Left renal pelvis (tissue), 4 donors: ENCODE data around the gene MRPL55. TPM values are rescaled to one million over a fixed set of nuclear protein-coding genes. Genes with fewer than 3 reads are reported as not detected.
A peak's percentile ranks its signal among the peaks of the same experiment; 100 is the strongest.

Experiments
- DNase-seq, 4 donors: peaks; one replicate each; pipeline ENCODE4 v3.0.0-alpha.2; 2013; ENCODE audit warnings: low read depth in 4 of 4, low spot score in 3 of 4
- polyA plus RNA-seq, 4 donors: library from polyadenylated mRNA; unstranded; fragments of 120-200 nt; gene quantifications; one replicate each; pipeline ENCODE4 v1.2.1, GENCODE V29; 2013; ENCODE audit not compliant: insufficient read length in 4 of 4

Gene MRPL55
- 10 to 100 TPM; 35.2 to 56.0 (median 39.1) TPM for polyA plus RNA-seq

DNA sequence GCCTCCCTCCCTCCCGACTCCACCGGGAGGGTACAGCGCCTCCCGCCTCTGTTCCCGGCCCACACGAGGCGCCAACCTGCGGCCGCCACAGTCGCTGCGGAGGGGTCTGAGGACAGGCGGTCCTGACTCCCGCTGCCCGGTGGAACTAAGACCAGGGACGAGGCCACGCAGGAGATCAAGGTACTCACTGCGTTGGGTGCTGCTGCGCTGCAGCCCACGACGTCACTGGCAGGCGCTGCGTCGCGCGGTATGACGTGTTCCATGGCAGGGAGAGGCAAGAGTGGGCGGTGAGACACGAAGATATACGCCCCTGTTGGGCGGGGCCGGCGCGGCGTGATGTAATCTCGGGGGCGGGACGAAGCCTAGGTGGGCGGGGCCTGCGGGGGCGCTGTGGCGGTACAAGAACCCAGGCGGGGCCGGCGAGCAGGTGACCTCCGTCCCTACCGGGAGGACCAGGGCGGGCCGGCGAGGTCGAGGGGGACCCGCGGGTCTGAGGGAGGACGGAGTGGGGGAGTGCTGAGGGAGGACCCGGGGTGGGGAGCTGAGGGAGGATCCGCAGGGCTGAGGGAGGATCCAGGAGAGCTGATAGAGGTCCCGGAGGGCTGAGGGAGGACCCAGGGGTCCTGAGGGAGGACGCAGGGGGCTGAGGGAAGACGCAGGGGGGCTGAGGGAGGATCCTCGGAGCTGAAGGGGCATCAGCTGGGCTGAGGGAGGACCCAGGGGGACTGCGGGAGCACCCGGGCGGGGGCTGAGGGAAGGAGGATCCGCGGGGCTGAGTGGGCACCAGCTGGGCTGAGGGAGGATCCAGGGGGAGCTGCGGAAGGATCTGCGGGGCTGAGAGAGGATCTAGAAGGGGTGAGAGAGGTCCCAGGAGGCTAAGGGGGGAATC is at the start of gene MRPL55:
MRPL55 (minus strand) TSS at position 227 of the 889 bp plus-strand sequence. CDS start 1,039 bp downstream, outside the sequence.
- DNase-seq: peak; percentile 89 to 95 (median 94)

DNA sequence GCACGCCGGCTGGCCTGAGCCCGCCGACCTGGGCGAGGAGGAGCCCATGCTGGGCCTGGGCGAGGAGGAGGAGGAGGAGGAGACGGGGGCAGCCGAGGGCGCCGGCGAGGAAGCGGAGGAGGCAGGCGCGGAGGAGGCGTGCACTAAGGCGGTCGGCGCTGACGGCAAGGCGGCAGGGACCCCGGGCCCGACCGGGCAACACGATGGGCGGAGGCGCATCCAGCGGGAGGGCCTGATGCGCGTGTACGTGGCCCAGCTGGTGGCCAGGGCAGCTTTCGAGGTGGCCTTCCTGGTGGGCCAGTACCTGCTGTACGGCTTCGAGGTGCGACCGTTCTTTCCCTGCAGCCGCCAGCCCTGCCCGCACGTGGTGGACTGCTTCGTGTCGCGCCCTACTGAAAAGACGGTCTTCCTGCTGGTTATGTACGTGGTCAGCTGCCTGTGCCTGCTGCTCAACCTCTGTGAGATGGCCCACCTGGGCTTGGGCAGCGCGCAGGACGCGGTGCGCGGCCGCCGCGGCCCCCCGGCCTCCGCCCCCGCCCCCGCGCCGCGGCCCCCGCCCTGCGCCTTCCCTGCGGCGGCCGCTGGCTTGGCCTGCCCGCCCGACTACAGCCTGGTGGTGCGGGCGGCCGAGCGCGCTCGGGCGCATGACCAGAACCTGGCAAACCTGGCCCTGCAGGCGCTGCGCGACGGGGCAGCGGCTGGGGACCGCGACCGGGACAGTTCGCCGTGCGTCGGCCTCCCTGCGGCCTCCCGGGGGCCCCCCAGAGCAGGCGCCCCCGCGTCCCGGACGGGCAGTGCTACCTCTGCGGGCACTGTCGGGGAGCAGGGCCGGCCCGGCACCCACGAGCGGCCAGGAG is 49.3 kb upstream of the MRPL55 start:
- DNase-seq: no peak

DNA sequence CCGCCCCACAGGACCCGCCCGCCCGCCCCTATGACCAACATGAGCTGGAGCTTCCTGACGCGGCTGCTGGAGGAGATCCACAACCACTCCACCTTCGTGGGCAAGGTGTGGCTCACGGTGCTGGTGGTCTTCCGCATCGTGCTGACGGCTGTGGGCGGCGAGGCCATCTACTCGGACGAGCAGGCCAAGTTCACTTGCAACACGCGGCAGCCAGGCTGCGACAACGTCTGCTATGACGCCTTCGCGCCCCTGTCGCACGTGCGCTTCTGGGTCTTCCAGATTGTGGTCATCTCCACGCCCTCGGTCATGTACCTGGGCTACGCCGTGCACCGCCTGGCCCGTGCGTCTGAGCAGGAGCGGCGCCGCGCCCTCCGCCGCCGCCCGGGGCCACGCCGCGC is 48.6 kb upstream of the MRPL55 start:
- no peak for DNase-seq

DNA sequence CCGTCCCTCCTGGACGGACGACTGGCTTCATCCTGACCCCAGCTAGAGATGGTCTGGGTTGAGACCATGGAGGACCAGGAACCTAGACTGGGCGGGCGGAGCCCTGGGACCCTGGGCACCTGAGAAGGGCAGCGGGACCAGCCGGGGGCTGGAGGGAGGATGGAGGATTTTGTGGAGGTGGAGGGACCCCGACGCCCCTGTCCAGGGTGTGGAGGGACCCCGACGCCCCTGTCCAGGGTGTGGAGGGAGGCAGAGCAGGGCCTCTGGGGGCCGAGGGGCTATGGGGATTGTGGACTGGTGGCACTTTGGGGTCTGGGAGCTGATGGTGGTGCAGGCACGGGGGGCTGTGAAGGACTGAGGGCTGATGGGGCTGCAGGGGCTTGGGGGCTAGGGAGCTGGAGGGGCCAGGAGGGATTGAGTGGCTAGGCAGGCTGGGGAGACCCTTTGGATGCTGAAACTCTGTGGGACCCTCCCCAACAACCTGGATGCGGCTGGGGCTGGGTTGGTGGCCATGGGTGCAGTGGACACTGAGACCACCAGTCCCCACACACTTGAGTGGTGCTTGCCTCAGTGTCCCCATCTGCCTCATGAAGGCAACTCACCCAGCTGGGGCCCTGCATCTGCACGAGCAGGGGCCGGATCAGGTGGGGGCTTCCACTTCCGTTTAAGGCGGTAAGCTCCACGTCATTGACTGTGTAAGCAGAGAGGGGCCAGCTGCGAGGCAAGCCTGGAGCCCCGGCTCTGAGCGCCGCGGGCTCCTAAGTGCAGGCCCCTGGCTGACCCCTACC is 48.0 kb upstream of the MRPL55 start:
- no peak for DNase-seq

DNA sequence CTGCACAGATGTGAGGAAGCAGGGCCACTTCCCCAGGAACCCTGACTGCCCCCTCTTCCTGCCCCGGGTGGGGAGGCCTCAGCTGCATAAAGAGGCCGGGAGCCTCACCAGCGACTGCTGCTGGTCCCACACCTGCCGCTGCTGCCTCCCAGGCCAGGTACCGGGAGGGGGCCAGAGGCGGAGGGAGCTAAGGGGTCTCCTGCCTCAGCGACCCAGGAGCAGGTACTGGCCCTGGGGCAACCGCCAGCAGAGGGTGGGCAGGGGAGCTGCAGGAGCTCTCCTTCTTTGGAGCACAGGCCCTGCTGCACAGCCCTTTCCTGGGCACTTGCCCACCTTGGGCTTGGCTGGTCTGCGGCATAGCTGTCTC is 47.4 kb upstream of the MRPL55 start:
- no peak for DNase-seq

DNA sequence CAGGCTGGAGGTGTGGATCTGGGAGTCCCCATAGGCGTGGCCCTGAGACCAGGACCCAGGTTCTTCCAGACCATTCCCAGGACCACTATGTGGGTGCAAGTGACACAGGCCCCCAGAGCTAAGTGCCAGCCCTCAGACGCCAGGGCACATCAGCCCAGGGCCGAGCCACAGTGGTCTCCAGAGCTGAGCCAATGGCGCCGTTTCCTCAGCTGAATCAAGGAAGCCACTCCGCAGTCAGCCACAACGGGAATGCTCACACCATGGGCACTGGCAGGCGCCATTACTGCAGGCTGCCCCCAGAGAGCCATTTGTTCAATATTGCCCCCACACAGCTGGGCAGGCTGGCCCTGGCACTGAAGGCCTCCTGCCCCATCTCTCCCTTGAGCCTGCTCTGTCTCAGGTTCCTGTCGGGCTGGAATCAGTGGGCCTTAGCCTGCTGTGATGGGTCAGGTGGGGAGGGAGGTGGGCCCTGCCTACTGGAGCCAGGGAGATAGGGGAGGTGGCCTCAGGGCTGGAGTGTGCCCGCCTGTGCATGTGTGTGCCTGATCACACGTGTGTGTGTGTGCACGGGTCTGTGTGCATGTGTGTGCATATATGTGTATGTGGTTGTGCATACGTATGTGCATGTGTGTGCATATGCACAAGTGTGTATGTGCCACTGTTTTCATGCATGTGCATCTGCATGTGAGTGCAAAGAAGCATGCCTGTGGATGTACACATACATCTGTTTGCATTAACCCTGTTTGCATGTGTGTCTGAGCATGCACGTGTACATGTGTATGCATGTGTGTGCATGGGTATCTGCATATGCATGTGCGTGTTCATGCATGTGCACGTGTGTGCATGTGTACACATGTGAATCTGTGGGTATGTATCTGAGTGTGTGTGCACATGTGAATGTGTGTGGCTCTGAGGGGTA is 46.8 kb upstream of the MRPL55 start:
- no peak for DNase-seq

DNA sequence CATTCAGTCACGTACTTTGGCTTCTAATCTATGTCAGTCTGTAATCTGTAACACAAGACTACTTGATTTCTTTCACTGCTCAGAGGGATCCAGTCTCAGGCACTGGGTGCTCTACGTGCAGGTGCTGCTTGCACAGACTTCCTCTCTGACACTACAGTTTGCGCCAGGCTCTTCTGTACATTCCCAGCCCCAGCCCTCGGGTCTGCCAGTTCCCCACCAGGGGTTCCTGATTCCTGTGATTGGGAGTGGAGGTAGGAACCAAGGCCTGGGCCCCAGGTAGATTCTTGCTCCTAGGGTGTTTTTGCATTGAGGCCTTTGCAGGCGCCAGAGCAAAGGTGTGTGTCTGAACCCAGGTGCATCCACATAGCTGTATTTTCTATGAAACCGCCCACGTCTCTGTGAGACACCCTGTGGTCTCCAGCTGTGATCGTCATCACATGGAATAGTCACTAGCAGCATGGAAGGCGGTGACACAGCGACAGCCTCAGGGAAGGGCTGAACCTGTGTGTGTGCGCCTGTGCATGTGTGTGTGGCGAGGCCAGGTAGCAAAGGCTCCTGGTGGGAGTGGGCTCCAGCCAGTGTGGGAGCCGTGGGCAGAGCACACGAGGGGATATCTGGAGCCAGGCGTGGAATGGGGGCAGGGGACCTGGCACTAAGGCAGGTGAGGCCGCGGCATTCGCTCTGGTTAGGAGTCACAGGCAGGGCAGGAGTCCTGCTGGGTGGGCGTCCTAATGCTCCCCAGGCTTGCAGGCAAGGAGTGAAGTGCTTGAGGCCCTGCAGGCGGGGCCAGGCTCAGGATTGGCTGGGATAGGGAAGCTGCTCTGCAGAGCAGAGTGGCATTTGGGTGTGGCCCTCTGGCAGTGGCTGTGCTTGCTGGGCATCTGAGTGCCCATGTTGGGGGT is 45.8 kb upstream of the MRPL55 start:
- DNase-seq: no peak

DNA sequence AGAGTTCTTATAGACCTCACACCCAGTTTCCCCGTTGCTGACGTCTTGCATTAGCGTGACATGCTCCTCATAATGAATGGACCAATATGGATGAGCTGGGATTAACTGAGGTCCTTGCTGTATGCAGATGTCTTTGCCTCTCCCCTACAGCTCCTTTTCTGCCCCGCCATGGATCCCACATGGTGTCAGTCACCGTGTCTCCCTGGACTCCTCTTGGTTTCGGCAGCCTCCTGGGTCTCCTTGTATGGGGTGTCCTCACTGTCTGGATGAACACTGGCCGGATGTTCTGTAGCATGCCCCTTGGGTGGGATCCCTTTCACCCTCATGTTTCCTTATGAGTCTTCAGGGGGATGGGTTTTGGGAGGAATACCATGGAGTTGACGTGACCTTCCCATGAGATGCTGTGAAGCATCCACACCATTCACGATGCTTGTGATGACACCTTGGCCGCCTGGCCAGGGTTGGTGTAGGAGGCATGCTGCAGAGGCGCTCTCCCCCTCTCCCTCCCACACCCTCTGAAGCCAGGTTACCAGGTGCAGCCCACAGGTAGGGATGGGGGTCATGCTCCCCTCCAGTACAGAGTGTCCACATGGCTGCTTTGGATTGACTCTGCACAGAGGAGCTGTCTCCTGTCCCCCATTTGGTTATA is 45.0 kb upstream of the MRPL55 start:
- DNase-seq: no peak

DNA sequence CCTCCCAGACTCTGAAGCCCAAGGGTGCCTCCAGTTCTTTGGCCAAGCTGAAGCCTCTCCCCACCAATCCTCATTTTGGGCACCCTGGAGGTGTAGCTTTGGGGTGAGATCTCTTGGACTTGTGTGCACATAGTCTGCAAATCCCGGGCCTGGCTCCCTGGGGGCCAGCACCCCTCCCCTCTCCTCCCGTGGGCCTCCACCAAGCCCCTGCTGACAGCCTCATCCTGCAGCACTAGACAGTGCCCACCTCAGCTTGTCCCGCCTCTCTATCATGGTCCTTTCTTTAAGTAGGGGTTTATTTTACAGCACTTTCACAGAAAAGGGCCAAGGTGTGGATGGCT is 43.8 kb upstream of the MRPL55 start:
- DNase-seq: no peak

DNA sequence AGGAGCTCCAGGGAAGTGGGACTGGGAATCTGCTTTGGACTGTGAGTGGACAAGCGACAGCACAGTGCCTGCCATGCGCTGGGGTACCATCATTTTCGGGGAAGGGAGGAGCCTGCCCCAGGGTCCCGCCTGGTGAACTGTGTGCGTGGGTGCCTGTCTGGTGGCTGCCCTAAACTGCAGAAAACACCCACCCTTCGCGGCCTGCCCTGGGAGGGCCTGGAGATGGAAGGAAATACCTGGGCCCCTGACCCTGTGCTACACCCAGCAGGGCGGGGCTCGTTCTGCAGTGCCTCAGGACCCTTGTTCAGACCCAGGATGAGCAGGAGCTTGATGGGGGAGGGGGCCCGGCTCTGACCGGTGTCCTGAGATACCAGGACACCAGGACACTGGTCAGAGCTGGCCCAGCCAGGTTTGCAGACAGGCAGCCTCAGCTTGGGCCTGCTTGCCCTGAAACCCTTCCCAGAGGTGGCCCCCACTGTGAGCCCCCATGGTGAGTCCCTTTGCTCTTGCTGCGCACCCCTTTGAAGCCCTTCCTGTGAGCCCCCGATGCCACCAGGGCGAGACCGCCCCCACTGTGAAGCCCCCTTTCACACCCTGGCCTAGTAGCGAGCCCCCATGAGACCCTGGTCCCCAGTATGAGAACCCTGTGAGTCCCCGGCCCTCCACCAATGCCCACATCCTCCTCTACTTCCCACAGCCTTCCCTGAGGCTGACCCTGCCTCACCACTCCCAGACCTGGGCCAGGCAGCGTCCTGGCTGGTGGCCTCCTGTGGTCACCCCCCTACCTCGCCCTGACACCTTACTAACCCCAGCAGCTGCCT is 43.2 kb upstream of the MRPL55 start:
- no peak for DNase-seq

DNA sequence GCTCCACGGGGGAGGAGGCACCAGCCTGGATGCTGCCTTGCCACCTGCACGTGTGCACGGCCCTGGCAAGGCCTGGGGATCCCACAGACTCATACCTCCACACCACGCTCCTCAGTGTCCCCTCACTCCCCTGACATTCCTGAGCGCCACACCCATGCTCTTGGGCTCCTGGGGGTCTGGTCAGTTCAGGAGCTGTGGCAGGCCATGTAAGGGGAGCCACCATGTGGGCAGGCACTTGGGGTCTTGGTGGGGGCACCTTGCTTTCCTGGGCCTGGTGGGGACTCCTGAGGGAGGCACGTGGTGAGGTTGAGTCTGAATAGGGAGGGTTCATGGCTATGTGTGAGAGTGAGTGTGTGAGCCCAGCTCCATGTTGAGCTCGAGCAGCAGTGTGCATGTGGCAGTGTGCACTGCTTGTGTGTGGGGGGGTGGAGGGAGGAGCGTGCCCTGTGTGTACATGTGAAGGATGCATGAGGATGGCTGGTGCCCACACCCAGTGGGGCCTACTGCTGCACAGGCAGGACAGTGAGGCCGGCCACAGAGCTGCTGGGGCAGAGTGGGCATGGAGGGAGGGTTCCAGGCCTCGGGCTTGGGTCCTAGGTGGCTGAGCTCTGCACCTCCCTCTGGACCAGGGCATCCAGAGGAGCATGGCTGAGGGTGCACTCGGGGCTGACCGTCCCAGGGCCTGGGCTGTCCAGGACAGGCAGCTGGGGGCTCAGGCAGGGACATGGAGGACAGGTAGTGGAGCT is 42.3 kb upstream of the MRPL55 start:
- DNase-seq: no peak

DNA sequence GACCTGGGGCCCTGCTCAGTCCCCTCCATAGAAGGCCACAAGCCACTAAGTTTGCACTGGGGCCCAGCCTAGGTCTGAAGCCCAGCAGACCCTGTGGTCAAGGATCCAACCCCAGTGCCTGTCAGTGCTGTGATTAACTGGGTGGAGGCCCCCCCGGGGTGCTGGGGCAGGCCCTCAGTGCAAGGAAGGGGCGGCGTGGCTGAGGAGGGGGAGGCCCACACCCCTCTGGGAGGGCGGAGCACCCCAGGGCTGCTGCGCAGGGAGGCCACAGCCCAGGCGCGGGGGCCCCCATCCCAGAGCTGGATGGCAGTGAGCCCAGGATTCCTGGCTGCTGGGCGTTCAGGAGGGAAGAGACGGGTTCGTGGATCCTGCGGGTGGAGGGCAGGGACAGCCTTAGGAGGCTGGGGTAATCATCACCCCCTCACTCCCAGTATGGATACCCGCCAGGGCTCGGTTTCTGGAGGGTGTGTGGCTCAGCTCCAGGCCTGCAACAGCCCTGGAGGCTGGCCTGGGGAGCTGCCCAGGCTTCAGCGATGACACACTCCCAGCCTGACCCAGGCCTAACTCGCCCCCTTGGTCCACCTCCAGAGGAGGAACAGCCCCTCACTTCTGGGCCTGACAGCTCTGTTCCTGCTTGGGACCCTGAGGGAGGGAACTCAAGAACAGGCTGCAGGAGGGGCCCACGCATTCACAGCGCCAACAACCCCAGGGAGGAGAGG is 41.5 kb upstream of the MRPL55 start:
- no peak for DNase-seq

DNA sequence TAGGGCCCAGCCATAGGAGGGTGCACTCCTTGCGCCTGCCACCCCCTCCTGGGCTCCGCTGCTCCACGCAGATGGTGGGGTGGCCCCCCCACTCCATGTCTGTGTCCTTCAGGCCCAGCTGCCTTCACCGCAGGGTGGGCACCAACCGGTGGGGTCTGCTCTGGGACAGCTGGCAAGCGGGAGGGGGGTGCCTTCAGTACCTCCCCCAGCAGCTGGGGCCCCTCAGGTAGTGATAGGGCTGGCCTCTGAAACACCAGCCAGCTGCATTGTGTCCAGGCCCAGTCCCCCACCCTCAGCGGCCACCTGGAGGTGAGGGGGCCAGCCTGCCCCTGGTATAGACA is 41.0 kb upstream of the MRPL55 start:
- DNase-seq: no peak

DNA sequence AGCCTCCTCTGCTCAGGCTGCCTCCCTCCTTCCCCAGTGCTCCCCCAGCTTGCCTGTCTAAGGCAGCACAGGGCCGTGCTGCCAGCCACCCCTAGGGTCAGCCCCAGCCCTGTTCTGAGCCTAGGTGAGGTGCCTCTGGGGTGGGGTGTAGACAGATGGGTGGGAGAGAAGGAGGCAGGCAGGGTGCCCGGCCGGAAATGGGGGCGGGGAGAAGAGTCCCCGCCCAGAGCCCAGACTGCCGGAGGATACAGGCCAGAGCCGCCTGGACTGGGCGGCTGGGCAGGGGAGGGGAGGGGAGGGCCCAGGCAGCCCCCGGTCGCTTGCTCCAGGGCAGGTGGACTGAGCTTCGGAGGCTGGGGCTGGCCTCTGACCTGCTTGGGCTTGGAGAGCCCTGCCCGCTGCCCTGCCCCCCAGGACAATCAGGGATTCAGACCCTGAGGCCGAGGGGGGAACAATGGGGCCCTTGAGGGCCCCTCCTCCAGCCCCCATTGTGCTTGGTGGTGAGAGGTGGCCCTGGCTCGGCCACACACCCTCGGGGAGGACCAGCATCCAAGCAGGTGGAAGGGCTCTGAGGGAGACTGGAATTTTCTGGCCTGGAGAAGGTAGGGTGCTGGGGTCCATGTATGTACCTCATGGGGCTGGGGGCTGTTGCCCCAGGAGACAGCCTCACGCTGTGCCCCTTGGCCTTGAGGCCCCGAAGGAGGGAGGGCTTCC is 40.5 kb upstream of the MRPL55 start, which contains the start of gene GJC2:
GJC2 (plus strand) TSS at position 525 of the 714 bp plus-strand sequence. CDS start 7,829 bp downstream, outside the sequence.
- DNase-seq: no peak

DNA sequence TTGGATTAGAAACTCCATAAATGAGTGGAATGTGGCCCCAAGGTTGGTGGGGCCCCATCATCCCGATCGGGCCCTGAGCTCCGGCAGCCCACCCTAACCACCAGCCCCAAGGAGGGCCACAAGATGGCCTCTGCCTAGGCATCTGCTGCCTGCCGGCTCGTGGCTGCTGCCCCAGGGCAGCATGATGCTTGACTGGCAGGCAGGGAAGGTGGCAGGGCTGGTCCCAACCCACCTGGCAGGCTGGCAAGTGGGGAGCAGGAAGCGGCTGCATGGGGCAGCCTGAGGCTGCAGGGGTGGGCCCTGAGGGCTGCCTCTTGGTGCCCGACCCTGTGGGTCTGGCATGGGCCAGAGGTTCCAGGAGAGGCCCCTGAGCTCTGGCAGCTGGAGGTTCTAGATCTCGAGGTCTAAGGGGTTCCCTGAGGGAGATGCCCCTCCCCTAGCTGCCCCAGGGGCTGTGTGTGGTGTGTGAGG is 39.9 kb upstream of the MRPL55 start:
- DNase-seq: no peak
